B cell (primary cell): Measurements from ENCODE around the gene PIN4. TPM values are rescaled to one million over a fixed set of nuclear protein-coding genes. Genes with fewer than 3 reads are reported as not detected.

Experiments
- ATAC-seq: fragments of 200-7000 bp; cut with Tn5 transposase; one replicate; pipeline ENCODE4 v1.10.0; 2021; ENCODE audit warnings: low read depth, mild to moderate bottlenecking, moderate number of reproducible peaks, moderate library complexity
- CTCF ChIA-PET: fragments of 350-600 bp; sonication (Branson Sonifier 250); formaldehyde crosslinking; loops from one replicate; lab custom pipeline; 2021; ENCODE audit warnings: antibody characterized with exemption, inconsistent platforms; lab: Charles Lee
- POLR2A ChIA-PET: fragments of 350-600 bp; sonication (Branson Sonifier 250); formaldehyde crosslinking; loops from one replicate; lab custom pipeline; 2021; ENCODE audit warnings: antibody characterized with exemption; lab: Charles Lee
- DNase-seq: peaks from one replicate; pipeline ENCODE4 v3.0.0; 2013
- H2AFZ ChIP-seq: 2 replicates; pipeline ENCODE4 v1.6.1; 2012; ENCODE audit warnings: mild to moderate bottlenecking, low read depth, low read length; ENCODE audit not compliant: insufficient read depth, poor library complexity, severe bottlenecking
- H3K27ac ChIP-seq, 2 donors: 1 replicate in 1 of 2; 2 replicates in 1 of 2; pipeline ENCODE4 v1.5.1; 2012 to 2013; ENCODE audit warnings: low read length in 2 of 2, mild to moderate bottlenecking in 2 of 2, moderate library complexity in 1 of 2
- H3K27me3 ChIP-seq, 4 experiments: fragments of 200-600 bp in 1 of 4; sonication (generic) in 1 of 4; replicated peaks in 1 of 4; 1 replicate in 2 of 4; 2 replicates in 2 of 4; pipeline versions ENCODE4 v1.6.1 to v1.7.0; 2013 to 2016; ENCODE audit warnings: low read length in 3 of 4, mild to moderate bottlenecking in 2 of 4, mixed read lengths in 1 of 4, moderate library complexity in 1 of 4; ENCODE audit not compliant: insufficient read depth in 4 of 4, control insufficient read depth in 3 of 4; ENCODE audit errors: control extremely low read depth in 1 of 4
- H3K36me3 ChIP-seq, 2 experiments: replicated peaks in 1 of 2; 1 replicate in 1 of 2; 2 replicates in 1 of 2; pipeline versions ENCODE4 v1.6.1 to v1.7.1; 2013; ENCODE audit warnings: low read length in 1 of 2; ENCODE audit not compliant: insufficient read depth in 2 of 2, control insufficient read depth in 1 of 2; ENCODE audit errors: control extremely low read depth in 1 of 2, extremely low read depth in 1 of 2
- H3K4me1 ChIP-seq, 2 donors: fragments of 200-600 bp in 1 of 2; sonication (generic) in 1 of 2; 1 replicate in 1 of 2; 2 replicates in 1 of 2; pipeline versions ENCODE4 v1.5.1 to v1.6.1; 2013 to 2017; ENCODE audit warnings: low read length in 2 of 2; ENCODE audit not compliant: control insufficient read depth in 2 of 2, insufficient read depth in 2 of 2
- H3K4me2 ChIP-seq: replicated peaks from 2 replicates; pipeline ENCODE3; 2012; ENCODE audit warnings: mild to moderate bottlenecking, low read depth, low read length; ENCODE audit not compliant: poor library complexity, severe bottlenecking
- H3K4me3 ChIP-seq, 5 experiments: fragments of 200-600 bp in 1 of 5; sonication (generic) in 1 of 5; 1 replicate in 3 of 5; 2 replicates in 2 of 5; pipeline versions ENCODE4 v1.5.1 to v1.7.0; 2011 to 2016; ENCODE audit warnings: low read length in 4 of 5, mild to moderate bottlenecking in 4 of 5, low read depth in 2 of 5, control low read depth in 1 of 5, moderate library complexity in 1 of 5; ENCODE audit not compliant: insufficient read depth in 1 of 5; ENCODE audit errors: control extremely low read depth in 1 of 5, extremely low read depth in 1 of 5
- H3K79me2 ChIP-seq: fragments of 200-600 bp; sonication (generic); one replicate; pipeline ENCODE4 v1.6.0; 2016; ENCODE audit warnings: low read length; ENCODE audit not compliant: control insufficient read depth, insufficient read depth
- H3K9ac ChIP-seq: fragments of 200-600 bp; sonication (generic); 2 replicates; pipeline ENCODE4 v1.6.1; 2017; ENCODE audit warnings: mild to moderate bottlenecking, low read length, moderate library complexity
- H3K9me3 ChIP-seq, 3 donors: one replicate each; pipeline versions ENCODE4 v1.6.1 to v1.7.1; 2013; ENCODE audit warnings: low read length in 2 of 3; ENCODE audit not compliant: control insufficient read depth in 2 of 3, insufficient read depth in 1 of 3; ENCODE audit errors: control extremely low read depth in 1 of 3
- H4K20me1 ChIP-seq: 2 replicates; pipeline ENCODE4 v1.6.0; 2012; ENCODE audit warnings: mild to moderate bottlenecking, low read length; ENCODE audit not compliant: insufficient read depth, control insufficient read depth, poor library complexity, severe bottlenecking
- H3K27ac Mint-ChIP-seq: one replicate; pipeline ENCODE4 v1.8.0; 2021; ENCODE audit warnings: mixed read lengths
- H3K27me3 Mint-ChIP-seq: one replicate; pipeline ENCODE4 v1.8.0; 2021; ENCODE audit warnings: mixed read lengths
- H3K4me1 Mint-ChIP-seq: one replicate; pipeline ENCODE4 v1.8.0; 2021; ENCODE audit warnings: mixed read lengths
- H3K4me3 Mint-ChIP-seq: one replicate; pipeline ENCODE4 v1.8.0; 2021; ENCODE audit warnings: mixed read lengths
- H3K9me3 Mint-ChIP-seq: one replicate; pipeline ENCODE4 v1.8.0; 2022; ENCODE audit warnings: mixed read lengths; ENCODE audit not compliant: insufficient read depth
- EZH2 ChIP-seq: IDR thresholded peaks from 2 replicates; pipeline ENCODE4 v1.6.1; 2012; ENCODE audit warnings: borderline replicate concordance, low read depth, mild to moderate bottlenecking, moderate library complexity, low read length; ENCODE audit not compliant: insufficient read depth, poor library complexity, severe bottlenecking
- WGBS: methylation state at CpG from one replicate; pipeline ENCODE4 v1.1.5; 2013; ENCODE audit warnings: missing lambda C conversion rate; ENCODE audit not compliant: insufficient coverage; 5-methylcytosine and 5-hydroxymethylcytosine counted together
- intact Hi-C: fragments of 100-400 bp; cut with micrococcal nuclease; formaldehyde crosslinking; loops from one replicate; pipeline ENCODE4 v1.10.0; 2022
- polyA plus RNA-seq: library from polyadenylated mRNA; depleted of rRNA; stranded (reverse); fragments of >200 nt; gene quantifications from 2 replicates; pipeline ENCODE4 v1.2.3, GENCODE V29; 2012
- total RNA-seq, 2 donors: library from RNA; stranded (reverse); fragments of 120-200 nt in 1 of 2; gene quantifications; 1 replicate in 1 of 2; 2 replicates in 1 of 2; pipeline versions ENCODE4 v1.2.3 to v1.2.4, GENCODE V29; 2013 to 2022
- TF ChIP-seq, protein P1 (sequence below): fragments of 200-600 bp; IDR thresholded peaks from one replicate; pipeline ENCODE4 v1.8.0; 2022; ENCODE audit warnings: antibody characterized with exemption, mild to moderate bottlenecking

PIN4 gene
- total and polyA plus RNA-seq, 2 donors (not counting 1 experiment from before 2014, with no cell fraction given), result 2.5 to 16.0 TPM

DNA sequence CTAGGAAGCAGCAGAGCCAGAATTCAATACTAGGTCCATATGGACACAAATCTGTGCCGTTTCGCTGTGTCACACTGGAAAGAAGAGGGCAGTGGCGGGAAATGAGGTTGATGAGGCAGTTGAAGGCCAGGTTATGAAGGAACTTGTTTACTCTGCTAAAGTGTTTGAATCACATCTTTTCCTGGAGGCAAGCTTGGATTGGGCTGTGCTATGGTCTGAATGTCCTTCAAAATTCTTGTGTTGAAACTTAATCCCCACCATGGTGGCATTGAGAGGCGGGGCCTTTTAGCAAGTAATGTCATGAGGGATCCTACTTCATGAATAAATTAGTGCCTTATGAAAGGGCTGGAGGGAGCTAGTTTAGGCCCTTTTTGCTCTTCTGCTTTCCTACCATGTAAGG lies 59.4 kb downstream of the PIN4 start:
- DNase-seq, result no peak
- no peak overlapping the region for H3K27ac ChIP-seq
- no peak overlapping the region for H3K4me3 ChIP-seq
- no peaks in the 10 kb centered on the region for H3K36me3 ChIP-seq
- intact Hi-C loops, result no loop called here
- Mint-ChIP-seq H3K9me3 (no peaks in the 10 kb centered on the region), H3K4me3 (no peak overlapping the region), H3K27me3 (no peaks in the 10 kb centered on the region), H3K4me1 (peaks cover 6% of the 10 kb centered on the region), H3K27ac (no peak overlapping the region)
- TF ChIP-seq EZH2, result no peak
- TF ChIP-seq, protein P1, sequence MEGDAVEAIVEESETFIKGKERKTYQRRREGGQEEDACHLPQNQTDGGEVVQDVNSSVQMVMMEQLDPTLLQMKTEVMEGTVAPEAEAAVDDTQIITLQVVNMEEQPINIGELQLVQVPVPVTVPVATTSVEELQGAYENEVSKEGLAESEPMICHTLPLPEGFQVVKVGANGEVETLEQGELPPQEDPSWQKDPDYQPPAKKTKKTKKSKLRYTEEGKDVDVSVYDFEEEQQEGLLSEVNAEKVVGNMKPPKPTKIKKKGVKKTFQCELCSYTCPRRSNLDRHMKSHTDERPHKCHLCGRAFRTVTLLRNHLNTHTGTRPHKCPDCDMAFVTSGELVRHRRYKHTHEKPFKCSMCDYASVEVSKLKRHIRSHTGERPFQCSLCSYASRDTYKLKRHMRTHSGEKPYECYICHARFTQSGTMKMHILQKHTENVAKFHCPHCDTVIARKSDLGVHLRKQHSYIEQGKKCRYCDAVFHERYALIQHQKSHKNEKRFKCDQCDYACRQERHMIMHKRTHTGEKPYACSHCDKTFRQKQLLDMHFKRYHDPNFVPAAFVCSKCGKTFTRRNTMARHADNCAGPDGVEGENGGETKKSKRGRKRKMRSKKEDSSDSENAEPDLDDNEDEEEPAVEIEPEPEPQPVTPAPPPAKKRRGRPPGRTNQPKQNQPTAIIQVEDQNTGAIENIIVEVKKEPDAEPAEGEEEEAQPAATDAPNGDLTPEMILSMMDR, result no peak
- no peaks in the 10 kb centered on the region for H4K20me1 ChIP-seq
- H3K4me1 ChIP-seq, result peaks cover 0 to 6% of the 10 kb centered on the region in 2 donors
- POLR2A ChIA-PET, result no interaction called here
- WGBS, result no CpG with 5 or more reads among the region's 4 CpGs
- no peak overlapping the region for H3K4me2 ChIP-seq
- peaks cover 0 to 4% (median 0%) of the 10 kb centered on the region in 3 donors for H3K9me3 ChIP-seq
- no peak overlapping the region for H2AFZ ChIP-seq
- H3K79me2 ChIP-seq, result no peaks in the 10 kb centered on the region
- no peak overlapping the region for H3K9ac ChIP-seq
- CTCF ChIA-PET, result no interaction called here
- ATAC-seq, result no peak
- no peaks in the 10 kb centered on the region for H3K27me3 ChIP-seq

DNA sequence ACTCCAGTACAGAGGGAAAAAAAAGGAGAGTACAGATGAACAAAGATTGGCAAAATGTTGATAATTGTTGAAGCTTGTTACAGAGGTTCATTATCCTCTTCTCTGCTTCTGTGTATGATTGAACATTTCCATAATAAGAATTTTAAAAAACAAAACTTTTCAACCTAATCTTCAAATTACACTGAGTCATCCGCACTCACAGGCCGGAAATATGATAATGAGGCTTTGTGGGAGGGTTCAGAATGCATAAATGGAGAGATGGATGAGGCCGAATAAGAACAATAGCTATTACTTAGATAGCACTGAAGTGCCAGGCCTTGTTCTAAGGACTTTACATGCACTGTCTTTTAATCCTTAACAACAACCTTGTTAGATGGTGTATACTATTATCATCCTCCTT lies 61.9 kb downstream of the PIN4 start:
- ChIA-PET CTCF (interaction anchor here (1.3 kb wide), 1 partner anchor 12 kb away, joined by 6 read pairs; no protein-coding TSS in a partner anchor), POLR2A (interaction anchor here (0.6 kb wide), 2 partner anchors 24 to 117 kb away, joined by 4 to 8 read pairs; no protein-coding TSS in a partner anchor)
- H3K27me3 ChIP-seq, result no peaks in the 10 kb centered on the region
- H3K9ac ChIP-seq, result no peak overlapping the region
- no CpG with 5 or more reads among the region's 3 CpGs for WGBS
- peaks cover 0 to 4% (median 0%) of the 10 kb centered on the region in 3 donors for H3K9me3 ChIP-seq
- TF ChIP-seq, protein P1, result no peak
- TF ChIP-seq EZH2, result no peak
- no peaks in the 10 kb centered on the region for H4K20me1 ChIP-seq
- H3K9me3 Mint-ChIP-seq, result no peaks in the 10 kb centered on the region
- DNase-seq (no peak), ATAC-seq (no peak)
- H3K4me1 ChIP-seq, result peaks cover 0 to 3% of the 10 kb centered on the region in 2 donors
- H2AFZ ChIP-seq, result no peak overlapping the region
- no peaks in the 10 kb centered on the region for H3K27me3 Mint-ChIP-seq
- intact Hi-C loops, result no loop called here
- H3K4me2 ChIP-seq, result no peak overlapping the region
- peaks cover 3% of the 10 kb centered on the region for H3K4me1 Mint-ChIP-seq
- no peaks in the 10 kb centered on the region for H3K36me3 ChIP-seq
- no peaks in the 10 kb centered on the region for H3K79me2 ChIP-seq
- H3K4me3 Mint-ChIP-seq, result no peak overlapping the region
- H3K4me3 ChIP-seq, result no peak overlapping the region
- no peak overlapping the region for H3K27ac Mint-ChIP-seq
- no peak overlapping the region for H3K27ac ChIP-seq
